ENCODE results near the gene CPVL.

Gene CPVL

DNA sequence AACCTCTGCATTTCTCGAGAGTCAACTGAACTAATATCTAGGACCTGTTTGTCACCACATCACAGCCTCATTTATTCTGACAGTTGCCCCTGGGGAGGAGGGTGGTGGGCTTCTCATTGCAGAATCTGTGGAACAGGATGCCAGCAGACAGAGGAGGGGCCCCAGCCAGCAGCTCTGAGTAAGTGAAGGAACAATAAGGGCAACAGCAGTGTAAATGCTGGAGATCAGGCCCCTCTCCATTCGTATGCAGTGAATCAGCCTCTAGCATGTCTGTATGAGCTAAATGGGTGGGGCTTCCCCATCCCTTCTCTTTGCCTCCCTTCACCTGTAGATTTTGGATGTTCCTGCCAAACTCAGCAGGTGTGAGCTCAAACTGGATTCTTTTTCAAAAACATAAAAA lies 7.7 kb upstream of the CPVL start:
- no peak for DNase-seq

DNA sequence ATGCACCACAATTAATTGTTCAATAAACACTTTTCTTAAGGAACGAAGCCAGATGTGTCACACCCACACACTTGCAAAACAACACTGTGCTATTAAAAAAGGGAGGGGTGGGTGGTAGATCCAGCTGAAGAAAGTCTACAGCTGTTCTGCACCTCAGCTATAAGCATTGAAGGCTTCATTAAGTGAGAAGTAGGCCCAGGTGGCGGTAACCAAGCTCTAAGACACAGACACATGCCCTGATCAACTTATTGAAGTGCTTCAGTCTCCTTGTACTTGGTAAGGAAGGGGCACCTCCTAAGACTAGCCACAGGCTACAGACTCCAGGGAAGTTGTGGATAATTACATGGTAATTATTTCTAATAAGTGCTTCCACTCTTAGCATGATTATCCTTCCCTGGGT lies 4.5 kb upstream of the CPVL start:
- DNase-seq, result no peak

DNA sequence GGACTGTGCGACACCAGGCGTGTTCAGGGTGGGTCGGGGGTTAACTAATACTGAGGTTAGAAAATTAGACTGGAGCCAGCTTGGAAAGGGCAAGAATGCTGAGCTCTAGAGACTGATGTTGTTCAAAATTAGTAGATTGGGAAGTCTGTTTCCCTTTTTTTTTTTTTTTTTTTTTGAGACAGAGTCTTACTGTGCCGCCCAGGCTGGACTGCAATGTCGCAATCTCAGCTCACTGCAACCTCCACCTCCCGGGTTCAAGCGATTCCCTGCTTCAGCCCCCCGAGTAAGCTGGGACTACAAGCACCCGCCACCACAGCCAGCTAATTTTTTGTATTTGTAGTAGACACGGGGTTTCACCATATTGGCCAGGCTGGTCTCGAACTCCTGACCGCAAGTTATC lies 2.7 kb upstream of the CPVL start:
- DNase-seq, result no peak

DNA sequence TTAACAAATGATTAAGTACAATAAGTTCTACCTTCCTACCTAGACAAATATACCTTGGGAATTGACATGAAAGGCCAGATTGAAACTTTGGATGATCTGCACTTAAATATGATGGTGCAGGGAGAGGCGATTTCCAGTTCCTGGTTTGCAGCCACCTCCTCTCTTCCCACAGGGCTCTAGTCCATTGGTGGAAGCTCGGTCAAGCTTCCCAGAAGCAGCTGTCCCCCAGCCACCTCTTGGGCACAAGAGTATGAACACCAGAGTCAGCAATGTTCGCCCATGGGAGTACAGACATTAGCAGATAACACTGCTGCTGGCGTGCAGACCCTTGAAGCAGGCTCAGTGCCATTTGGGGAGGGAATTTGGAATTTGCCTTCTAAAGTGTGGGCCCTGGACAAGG lies 1.5 kb upstream of the CPVL start:
- no peak for DNase-seq

DNA sequence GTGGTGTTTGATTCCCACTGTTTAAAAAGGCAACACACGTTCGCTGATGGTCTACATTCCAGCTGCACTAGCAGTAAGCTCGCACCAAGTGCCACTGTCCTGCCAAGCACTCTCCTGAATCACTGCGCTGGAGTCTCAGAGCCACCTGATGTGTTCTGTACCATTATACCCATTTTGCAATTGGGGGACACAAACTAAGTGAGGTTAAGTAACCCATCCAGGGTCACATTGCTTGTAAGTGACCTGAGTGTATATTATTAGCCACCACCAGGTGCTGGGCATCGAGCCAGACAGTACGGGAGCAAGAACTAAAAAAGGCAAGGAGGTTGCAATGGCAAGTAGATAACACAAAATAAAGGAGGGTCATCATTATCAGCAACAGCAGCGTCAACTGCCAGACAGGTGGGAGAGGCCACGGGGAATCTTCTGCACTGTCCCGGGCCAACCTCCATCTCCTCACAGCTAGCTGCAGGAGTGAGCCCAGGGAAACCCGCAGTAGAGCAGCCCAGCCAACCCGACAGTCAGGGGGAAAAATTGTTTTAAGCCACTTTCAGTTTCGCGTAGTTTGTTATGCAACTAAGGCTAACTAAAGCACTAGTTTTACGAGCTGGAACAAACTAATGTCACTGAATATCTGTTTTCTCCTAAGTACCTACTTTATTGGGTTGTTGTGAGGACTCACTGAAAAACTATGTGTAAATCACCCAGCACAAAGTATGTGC lies 712 bp upstream of the CPVL start:
- no peak for DNase-seq

DNA sequence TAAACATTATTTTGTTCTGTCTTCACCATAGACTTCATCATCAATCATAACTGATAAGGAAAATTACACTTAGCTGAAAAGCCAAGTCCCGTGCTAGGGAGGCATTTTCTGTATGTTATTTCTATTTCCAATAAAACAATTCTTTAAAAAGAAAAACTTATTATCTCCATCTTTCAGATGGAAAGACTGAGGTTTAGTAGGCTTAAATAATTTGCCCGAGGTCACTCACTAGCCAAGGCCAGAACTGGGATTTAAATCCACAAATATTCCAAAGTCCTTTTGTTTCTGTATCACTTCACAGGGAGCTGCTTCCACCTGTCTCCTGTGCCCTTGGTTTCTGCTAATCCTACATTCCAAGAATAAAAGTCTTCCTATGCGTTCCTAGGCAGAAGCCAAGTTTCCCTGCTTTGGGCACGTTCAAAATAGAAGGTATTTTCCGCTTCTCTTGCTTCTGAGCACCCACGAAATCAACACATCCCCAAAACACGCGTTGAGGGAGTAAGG lies 732 bp downstream of the CPVL start:
- no peak for DNase-seq

DNA sequence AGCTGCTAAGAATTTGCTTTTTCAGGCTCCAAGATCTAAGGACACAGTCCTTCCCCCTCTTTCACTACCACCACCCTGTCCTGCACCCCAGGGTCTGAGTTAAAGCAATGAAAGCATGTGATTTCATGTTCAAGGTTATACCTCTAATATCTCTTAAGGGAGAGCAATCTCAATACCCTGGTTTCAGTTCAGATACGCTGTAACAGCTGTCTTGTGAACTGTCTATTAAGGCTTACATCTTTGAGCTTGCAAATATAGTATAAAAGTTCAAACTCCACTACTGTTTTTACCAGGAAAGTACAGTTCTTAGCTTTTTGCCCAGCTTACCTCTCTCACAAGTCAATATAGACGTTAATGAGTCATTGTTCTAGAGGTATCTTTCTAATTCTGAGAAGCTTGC lies 2.6 kb downstream of the CPVL start:
- DNase-seq, result no peak

DNA sequence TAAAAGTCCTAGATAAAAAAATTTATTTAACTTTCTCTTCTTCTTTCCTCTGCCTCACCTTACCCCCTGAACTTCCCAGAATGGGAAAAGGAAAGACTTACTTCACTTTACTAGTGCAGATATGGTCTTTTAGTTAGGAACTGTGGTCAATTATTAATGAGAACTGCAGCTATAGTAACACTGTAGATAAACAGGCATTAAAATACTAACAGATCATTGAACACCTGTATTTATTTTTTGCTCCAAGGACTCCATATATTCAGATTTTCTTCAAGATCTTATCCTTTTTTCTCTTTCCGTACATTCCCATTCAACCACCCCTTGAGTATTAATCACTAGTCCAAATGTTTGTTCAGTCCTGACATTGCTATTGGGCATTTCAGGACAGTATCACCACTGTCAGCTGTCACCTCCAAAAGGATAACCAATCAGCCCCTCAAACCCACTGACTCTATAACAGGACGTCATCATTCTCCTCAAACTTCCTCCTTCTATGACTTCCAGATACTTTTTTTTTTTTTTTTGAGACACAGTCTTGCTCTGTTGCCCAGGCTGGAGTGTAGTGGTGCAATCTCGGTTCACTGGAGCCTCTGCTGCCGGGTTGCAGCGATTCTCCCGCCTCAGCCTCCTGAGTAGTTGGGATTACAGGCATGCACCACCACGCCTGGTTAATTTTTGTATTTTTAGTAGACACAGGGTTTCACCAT lies 4.2 kb downstream of the CPVL start:
- DNase-seq, result no peak

DNA sequence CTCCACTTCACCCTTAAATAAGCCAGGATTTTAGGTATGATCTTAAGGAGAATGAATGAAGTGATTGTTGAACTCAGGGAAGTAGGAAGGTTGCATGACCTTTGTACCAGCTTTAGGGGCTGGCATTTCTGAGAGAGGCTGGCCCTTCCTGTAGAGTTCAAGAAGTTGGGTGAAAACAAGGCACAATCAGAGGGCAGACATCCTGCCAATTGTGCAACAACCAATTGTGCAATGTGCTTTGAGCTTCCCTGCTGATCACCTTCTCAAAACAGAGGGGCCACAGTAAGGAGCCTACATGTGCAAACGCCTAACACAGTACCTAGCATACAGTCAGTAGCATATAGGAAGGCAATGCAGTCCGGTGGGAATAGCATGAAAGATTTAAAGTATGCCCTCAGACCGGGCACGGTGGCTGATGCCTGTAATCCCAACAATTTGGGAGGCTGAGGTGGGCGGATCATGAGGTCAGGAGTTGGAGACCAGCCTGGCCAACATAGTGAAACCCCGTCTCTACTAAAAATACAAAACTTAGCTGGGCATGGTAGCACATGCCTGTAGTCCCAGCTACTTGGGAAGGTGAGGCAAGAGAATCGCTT lies 5.4 kb downstream of the CPVL start:
- DNase-seq, result peak in 1 of 2 donors; percentile 26

DNA sequence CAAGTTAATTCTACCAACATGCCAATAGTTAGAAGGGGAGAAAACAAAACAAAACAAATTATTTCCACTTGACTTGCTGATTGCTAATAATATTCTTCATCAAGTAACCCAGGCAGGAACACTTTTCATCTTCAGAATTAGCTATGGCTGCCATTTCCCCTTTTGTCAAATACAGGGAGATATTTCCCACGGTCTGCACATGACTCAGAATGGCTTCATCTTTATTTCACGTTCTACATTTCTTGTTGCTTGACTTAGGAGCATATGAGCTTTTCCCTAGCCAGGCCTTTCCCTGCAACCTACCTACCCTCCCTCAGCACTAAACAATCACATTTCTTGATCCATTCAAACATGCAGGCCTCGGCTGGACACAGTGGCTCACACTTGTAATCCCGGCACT lies 6.5 kb downstream of the CPVL start:
- no peak for DNase-seq

DNA sequence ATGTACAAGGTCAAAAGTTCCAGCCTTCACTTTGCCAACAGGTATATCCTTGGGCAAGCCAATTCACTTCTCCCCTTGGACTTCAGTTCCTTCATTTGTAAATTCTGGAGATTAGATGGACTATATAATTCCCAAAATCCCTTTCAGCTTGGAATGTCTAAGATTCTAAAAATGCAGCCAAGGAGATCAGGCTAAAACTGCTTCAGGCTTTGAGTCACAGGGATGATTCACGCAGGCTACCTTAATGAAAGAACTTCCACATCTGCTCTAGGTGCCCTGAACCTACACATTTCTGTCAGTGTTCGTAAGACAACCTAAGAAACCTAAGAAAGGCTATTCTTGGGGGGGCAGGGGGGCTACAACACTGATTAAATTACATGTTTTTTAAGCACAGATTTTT lies 7.1 kb downstream of the CPVL start:
- no peak for DNase-seq

DNA sequence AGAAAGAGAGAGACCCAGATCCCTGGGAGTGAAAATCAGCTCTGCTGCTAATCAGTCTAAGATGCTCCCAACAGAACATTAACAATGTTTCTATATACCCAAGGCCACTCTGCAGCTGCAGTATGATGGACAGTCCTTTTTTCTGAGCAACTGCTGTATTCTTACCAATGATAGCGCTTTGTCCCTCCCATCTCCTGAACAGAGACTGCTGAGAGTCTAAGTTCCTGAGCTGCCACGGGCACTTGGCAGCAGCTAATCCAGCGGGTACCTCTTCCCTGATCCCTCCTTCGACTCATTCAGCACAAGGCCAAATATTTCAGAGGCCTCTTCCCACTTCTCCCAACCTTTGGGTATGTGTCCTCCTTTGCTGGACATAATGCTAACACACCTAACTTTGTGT lies 7.7 kb downstream of the CPVL start:
- DNase-seq, result no peak

DNA sequence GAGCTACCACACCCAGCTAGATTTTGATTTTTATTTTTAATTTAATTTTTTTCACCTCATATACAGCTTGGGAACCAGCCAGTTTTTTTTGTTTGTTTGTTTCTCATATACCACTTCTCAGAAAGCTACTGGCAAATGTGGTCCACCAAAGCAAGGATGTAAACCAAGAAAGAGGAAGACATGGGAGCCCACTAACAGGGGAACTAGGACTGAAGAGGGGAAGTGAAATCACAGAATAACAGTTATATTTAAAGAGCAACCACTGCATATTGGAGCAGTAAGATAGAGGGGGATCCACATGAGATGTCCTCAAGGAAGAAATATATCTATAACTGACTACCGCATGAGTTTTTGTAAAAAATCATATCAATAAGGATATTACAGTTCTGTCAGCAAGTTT lies 10.5 kb downstream of the CPVL start:
- no peak for DNase-seq

DNA sequence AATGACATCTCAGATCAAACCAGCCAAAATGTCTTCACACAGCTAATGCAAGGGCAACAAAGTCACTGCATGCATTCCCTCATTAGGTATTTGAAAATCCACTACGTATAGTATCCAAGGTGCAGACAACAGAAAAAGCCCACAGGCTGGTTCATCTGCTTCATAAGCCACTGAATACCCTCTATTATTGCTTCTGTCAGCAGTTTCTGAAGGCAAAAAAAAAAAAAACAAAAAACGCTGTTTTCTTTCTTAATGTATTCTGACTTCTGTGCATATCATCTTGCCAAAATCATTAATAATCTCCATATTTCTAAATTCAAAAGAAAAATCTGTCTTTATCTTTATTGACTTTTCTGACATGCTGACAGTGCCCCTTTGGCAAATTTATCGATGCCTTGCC lies 13.4 kb downstream of the CPVL start:
- DNase-seq, result no peak

DNA sequence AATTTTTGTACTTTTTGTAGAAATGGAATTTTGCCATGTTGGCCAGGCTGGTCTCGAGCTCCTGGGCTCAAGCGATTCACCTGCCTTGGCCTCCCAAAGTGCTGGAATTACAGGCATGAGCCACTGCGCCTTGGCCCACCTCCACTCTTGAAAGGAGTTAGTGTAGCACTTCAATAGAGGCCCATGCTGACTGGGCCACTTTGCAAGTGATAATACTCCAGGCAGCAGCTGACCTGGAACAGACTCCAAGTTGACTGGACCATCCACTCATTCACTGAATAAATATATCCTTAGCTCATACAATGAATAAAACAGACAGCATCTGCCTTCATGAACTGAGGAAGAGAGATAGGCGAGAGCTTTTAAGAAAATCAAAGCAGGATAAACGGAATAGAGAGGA lies 14.7 kb downstream of the CPVL start:
- no peak for DNase-seq

DNA sequence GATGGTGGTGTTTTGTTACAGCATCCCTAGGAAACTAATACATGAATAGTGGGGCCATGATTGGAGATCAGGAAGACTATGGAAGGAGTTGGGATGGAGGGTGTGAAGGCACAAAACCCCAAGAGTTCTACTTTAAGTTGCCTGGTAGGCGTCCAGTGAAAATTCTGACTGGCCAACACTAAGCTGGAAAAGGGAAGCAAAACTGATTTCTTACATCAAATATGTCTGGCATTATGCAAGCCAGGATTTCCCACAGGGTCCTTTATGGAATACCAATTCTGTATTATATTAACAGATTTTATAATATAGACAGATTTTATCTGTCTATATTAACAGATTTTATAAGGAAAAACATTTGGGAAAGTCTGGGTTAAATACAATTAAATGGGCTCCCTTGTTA lies 16.2 kb downstream of the CPVL start:
- no peak for DNase-seq

DNA sequence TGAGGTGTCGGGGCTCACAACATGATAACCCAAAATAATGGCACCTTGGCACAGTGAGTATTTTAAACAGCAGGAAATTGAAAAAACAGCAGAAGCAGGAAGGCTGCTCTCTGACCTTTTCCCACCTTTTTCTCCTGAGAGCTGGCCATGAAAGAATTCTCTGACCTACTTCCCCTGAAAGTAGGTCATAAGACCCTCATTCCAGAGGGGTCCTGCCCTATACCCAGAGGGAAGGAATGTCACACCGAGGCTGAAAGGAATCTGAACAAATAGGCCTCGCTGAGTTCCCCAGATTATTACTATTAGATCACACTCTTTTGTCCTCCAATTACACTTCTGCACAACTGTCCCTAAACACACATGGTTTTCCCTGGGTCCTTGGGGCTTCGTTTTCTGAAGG lies 18.8 kb downstream of the CPVL start:
- no peak for DNase-seq

DNA sequence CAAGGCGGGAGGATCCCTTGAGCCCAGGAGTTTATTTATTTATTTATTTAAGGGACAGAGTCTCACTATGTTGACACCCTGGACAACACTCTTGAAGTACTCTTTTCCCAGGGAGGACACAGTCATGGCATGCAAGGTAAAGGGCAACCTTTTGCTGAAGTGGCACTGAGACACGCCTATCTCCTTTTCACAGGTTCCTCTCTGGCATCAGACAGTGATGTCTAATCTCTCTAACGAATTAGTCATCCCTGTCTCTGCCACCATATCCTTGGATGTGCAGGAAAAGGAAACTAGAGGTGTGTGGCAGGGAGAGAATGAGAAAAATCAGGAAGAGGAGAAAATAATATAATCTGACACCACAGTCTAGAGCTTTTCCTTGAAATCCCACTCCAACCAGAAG lies 19.5 kb downstream of the CPVL start:
- no peak for DNase-seq

DNA sequence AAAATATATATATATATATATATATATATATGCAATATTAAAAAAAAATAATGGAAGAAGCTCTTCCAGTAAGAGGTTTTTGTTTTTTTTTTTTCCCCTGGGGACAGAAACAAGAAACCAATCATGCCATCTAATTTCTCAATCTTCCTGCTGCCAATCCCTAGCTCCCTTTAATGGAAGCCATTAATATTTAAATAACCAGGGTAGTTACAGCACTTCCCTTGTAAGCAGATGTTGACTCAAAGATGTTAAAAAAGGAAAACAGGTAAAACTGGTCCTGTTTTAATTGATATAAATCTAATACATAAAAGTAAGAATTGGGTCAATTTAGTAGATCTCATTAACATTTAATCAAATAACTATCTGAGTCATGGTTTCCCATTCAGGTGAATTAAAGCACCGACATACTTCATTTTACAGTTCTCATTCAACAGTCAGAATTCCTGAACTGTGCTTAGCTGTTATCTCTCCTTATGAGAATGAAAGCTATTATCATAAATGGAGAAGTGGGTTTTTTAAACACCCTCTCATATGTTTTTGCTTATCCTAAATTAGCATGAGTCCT lies 22.6 kb downstream of the CPVL start:
- DNase-seq, result no peak

DNA sequence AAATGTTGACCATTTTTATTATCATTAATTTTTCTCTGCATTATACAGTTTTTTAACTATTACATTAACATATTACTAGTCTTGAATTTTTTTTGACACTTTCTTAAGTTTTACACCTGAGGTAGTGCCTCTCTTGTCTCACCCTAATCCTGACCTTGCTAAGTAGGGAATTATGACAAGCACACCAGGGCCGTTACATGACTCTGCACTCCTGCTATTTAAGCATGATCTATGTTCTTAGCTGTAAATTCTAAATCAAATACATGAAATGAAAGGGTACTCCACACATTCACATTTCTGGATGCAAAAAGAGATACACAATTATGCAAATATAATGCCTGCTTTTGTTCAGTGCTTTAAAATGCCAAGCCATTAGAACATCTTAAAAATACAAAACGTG lies 23.6 kb downstream of the CPVL start:
- DNase-seq, result no peak

DNA sequence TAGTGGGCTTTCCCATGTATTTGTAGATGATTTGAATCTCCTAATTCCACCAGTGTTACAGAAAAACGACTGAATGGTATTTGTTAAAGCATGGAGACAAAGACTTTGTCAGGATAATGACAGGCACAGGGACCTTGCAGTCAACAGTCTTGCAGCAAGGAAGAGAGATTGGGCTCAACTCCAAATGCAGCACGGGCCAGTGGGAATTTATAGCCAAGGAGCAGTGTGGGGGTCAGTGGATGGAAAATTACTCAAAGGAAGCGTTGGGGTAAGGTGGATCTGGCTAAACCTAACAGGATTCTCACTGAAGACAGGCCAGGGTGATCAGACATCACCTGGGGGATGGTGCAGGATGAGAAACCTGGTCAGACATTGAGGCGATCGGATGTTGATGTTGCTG lies 24.3 kb downstream of the CPVL start:
- no peak for DNase-seq

DNA sequence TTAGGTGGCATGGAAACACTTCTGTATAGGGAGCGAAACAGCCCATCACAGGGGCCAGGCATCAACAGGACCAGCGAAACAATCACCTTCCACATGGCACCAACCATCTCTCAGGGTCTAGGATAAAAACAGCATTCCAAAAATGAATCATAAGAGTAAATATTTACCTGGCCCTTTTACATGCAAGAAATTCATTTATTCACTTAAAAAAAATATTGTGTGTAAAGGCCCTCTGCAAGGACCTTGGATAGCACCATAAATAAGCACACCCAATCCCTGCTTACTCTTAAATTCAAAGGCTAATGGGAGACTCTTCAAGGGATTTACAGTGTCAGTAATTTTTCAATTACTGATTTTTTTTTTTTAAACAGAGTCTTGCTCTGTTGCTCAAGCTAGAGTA lies 25.4 kb downstream of the CPVL start:
- DNase-seq, result no peak

DNA sequence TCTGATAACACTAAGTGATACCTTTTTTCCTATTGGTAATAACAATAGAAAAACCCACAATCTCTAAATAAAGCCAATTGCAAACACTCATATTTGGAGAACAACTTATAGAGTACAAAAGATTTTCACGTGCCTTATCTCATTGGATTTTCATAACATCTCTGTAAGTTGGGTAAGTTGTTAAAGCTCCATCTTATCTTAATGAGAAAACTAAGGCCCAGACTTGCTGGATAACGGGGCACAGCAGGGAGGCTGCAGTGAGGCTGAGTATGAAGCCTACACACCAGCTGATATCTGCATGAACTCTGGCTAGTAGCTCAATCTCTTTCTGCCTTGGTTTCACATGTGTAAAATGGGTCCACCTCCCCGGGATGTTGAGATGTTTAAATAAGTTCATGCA lies 26.8 kb downstream of the CPVL start:
- DNase-seq, result no peak

All from hippocampal formation (tissue), 2 donors.